Stimulated activated naive CD8-positive, alpha-beta T cell treated with anti-CD3 and anti-CD28 coated beads, Interleukin-15, Interleukin-2, amounts not matched to agents 100 ng/mL and 50 ng/mL, for 24 hours (primary cell): ENCODE results near the gene FAM236A.
"Not testable (repeated sequence)": the region's sequence is repeated elsewhere in the genome, so short reads cannot be mapped to it uniquely, and the experiment has no call there.

Source experiments
- H3K27ac Mint-ChIP-seq: one replicate; pipeline ENCODE4 v1.8.0; 2021; ENCODE audit warnings: mild to moderate bottlenecking, mixed read lengths
- H3K27me3 Mint-ChIP-seq: one replicate; pipeline ENCODE4 v1.8.0; 2021; ENCODE audit warnings: mixed read lengths
- H3K36me3 Mint-ChIP-seq: one replicate; pipeline ENCODE4 v1.8.0; 2021; ENCODE audit warnings: low read depth, mixed read lengths
- H3K4me1 Mint-ChIP-seq: one replicate; pipeline ENCODE4 v1.8.0; 2021; ENCODE audit warnings: low read depth, mixed read lengths
- H3K4me3 Mint-ChIP-seq: one replicate; pipeline ENCODE4 v1.8.0; 2021; ENCODE audit warnings: mild to moderate bottlenecking, mixed read lengths
- H3K9me3 Mint-ChIP-seq: one replicate; pipeline ENCODE4 v1.8.0; 2021; ENCODE audit warnings: mixed read lengths

FAM236A gene

DNA sequence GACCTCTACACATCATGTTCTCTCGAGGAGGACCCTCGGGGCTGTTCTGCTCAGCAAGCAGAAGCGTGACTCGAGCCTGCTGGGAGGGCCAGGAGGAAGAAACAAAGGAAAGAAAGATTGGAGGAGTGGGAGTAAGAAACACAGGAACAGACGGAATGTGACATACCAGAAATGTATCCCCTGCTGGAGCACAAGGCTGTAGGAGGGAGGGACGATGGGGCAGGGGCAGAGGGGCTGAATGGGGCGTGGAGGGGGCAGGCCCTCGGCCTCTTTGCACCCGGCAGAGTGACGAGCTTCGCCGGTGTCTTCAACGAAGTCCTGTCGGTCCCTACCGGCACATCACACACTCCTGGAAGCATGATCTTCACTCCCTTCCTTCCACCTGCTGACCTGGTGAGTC lies at the start of gene FAM236A:
TSS of gene FAM236A (plus strand) at position 301 of the 400 bp plus-strand sequence. CDS start at position 358, 57 bp downstream.
- H3K27ac Mint-ChIP-seq, H3K9me3 Mint-ChIP-seq, H3K36me3 Mint-ChIP-seq: not testable (repeated sequence)

DNA sequence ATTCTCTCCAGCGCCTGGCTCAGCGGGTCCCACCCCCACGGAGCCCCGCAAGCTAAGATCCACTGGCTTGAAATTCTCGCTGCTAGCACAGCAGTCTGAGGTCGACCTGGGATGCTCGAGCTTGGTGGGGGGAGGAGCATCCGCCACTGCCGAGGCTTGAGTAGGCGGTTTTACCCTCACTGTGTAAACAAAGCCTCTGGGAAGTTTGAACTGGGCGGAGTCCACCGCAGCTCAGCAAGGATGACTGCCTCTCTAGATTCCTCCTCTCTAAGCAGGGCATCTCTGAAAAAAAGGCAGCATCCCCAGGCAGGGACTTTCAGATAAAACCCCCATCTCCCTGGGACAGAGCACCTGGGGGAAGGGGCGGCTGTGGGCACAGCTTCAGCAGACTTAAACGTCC lies 48.3 kb upstream of the FAM236A start:
- not testable (repeated sequence) for H3K36me3 Mint-ChIP-seq, H3K27me3 Mint-ChIP-seq, H3K4me1 Mint-ChIP-seq, H3K27ac Mint-ChIP-seq, H3K4me3 Mint-ChIP-seq, H3K9me3 Mint-ChIP-seq

More for the DNA sequence above, at the start of gene FAM236A:
- H3K27me3 Mint-ChIP-seq, H3K4me3 Mint-ChIP-seq, H3K4me1 Mint-ChIP-seq: not testable (repeated sequence)

DNA sequence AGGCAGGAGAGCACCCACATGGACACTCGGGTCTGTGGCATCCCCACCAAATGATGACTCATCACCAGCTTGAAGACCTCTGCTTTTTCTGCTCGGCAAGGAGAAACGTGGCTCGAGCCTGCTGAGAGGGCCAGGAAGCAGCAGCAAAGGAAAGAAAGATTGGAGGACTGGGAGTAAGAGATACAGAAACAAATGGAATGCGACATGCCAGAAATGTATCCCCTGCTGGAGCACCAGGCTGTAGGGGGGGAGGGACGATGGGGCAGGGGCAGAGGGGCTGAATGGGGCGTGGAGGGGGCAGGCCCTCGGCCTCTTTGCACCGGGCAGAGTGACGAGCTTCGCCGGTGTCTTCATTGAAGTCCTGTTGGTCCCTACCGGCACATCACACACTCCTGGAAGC lies 25.7 kb upstream of the FAM236A start, which contains the start of gene FAM236C:
TSS of gene FAM236C (plus strand) at position 301 of the 400 bp plus-strand sequence. CDS start 100 bp downstream, outside the sequence.
- H3K27ac Mint-ChIP-seq = not testable (repeated sequence)

DNA sequence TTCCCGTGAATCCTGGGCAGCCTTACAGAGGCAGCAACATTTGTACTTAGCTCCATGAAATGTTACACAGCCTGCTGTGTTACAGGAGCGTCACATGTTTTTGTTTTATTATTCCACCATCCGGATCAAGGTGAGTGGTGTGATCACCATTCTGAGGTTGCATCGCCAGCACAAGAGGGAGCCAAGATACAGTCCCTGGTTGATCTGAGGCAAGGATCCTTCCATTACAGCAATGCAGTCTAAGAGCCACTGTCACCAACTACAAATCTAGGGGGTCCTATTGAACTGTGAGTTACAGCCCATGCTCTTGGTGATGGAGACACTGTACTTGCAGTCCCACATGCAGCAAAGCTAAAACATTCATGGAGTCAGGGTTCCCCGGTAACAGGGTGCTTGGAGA lies 21.9 kb upstream of the FAM236A start:
- H3K4me3 Mint-ChIP-seq, H3K27me3 Mint-ChIP-seq, H3K27ac Mint-ChIP-seq, H3K9me3 Mint-ChIP-seq, H3K4me1 Mint-ChIP-seq, H3K36me3 Mint-ChIP-seq: not testable (repeated sequence)

More for the DNA sequence above, 25.7 kb upstream of the FAM236A start, which contains the start of gene FAM236C:
- H3K4me1 Mint-ChIP-seq, H3K36me3 Mint-ChIP-seq, H3K27me3 Mint-ChIP-seq, H3K4me3 Mint-ChIP-seq, H3K9me3 Mint-ChIP-seq: not testable (repeated sequence)

DNA sequence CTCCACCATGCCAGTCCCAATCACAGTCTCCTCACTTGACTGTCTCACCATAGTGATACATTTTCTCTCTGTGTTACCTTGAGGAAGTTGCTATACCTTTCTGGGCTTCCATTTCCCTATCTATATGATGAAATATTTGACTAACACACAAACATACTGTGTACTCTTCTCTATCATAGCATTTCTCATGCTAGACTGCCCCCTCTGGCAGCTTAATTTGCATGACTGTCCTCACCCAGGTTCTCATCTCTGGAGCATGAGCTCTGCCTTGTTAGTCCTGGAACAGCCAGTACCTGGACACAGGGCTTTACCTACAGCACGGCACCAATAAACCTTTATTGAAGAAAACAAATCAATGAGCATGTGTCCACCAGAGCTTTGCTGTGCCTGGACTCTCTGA lies 5.7 kb upstream of the FAM236A start:
- H3K4me1 Mint-ChIP-seq, H3K9me3 Mint-ChIP-seq, H3K4me3 Mint-ChIP-seq, H3K27ac Mint-ChIP-seq, H3K27me3 Mint-ChIP-seq, H3K36me3 Mint-ChIP-seq: not testable (repeated sequence)

DNA sequence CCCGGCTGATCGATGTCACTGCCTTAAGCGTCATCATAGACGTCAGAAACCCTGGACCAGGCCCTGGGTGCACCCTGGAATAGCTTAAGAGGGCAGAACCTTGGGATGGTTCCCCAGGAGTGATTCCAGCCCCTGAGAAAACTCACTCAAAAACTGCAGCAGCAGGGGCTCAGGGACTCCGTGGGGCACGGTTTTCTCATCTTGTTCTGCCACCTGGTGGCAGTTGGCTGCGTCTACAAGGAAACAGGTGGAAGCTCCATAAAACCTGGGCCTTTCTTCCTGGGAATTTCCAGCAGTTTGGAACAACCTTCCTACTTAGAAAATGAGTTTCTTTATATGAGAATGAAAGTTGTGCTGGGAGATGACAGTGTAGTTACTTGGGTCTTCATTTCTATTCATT lies 1.6 kb upstream of the FAM236A start:
- H3K27me3 Mint-ChIP-seq, H3K4me1 Mint-ChIP-seq, H3K27ac Mint-ChIP-seq, H3K9me3 Mint-ChIP-seq, H3K4me3 Mint-ChIP-seq, H3K36me3 Mint-ChIP-seq: not testable (repeated sequence)

DNA sequence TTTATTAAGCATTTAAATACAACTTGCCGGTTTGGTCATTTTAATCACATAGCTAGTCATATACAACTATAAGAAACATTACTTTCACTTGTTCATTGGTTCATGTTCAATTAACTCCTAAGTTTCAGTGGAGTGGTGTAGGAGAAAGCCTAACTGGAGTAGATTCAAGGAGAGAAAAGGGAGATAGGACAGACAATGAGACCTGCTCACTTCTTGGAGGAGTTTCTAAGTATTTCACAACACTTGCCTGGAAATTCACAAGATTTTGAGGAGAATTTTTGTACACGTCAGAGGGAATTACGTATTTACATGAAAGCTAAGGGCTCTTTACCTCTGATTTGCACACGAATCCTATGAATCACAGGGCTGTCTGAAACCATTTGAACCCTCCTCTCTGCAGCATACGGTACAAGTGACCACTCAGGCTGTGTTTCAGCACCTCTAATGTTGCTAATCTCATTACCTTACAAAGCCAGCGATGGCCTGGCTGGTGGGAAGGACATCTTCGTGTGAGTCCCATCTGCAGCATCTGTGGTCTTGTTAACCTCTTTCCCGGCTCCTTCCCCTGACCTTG lies 1.0 kb upstream of the FAM236A start:
- not testable (repeated sequence) for H3K4me1 Mint-ChIP-seq, H3K27me3 Mint-ChIP-seq, H3K9me3 Mint-ChIP-seq, H3K4me3 Mint-ChIP-seq, H3K27ac Mint-ChIP-seq, H3K36me3 Mint-ChIP-seq

DNA sequence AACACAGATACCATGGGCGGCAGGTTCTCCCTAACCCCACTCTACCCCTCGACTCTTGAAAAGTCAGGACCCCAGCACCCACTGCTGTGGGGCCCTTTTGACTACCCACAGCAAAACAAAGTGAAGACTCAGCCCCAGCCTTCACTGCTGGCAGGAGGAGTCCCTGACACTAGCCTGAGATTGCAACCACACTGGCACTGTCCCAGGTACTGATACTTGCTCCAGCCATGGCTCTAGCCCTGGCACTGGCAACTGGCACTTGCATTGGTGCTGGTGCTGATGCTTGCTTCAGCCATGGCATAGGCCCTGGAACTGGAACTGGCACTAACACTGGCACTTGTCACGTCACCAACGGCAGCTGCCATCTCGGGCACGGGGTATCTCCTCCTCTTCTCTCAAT lies 4.3 kb downstream of the FAM236A start:
- H3K27ac Mint-ChIP-seq, H3K4me1 Mint-ChIP-seq, H3K36me3 Mint-ChIP-seq, H3K27me3 Mint-ChIP-seq, H3K9me3 Mint-ChIP-seq, H3K4me3 Mint-ChIP-seq: not testable (repeated sequence)

DNA sequence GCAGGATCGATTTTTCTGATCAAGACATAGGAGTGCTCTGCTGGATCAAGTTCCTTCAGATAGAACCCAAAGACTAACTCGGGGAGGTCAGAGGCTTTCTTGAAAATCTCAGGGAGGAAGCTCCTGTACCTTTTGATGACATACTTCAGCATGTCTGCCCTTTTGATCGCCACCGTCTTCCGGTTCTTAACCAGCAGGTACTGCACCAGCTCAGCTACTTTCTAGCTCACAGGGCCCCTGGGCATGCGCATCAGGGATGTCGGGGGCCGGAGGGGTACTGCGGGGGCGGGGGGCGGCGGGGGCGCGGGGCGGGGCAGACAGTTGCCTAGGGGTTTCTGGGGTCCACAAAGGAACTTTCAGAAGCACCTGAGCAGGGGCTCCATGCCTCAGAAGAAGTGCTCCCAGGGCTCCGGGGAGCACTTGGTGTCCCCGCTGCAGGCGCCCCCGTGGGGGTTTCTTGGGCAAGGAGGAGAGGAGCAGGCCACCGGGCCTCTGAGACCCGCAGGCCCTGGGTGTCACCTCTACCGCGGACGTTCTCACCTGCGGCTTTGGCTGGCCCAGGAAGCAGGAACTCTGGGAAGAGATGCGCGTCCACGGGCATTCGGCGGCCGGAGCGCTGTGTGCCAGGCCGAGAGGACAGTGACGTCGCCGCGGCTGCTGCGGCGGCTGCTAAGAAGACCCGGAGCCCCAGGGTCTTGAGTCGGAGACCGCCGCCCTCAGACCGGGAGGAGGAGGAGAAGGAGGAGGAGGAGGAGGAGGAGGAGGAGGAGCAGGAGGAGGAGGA lies 5.2 kb downstream of the FAM236A start:
- not testable (repeated sequence) for H3K36me3 Mint-ChIP-seq

DNA sequence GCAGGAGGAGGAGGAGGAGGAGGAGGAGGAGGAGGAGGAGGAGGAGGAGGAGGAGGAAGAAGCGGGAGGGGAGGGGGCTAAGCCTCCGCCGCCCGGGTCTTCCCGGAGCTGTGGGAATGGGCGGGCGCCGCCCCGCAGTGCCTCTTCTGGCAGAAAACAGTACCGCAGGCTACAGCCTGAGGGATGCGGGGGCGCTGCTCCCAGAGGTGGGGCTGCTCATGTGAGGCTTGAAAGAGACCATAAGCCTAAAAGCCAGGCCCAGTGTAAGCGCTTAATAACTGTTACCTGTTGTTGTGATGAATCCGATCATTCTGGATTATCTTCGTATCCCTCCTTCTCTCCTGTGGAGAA lies 5.8 kb downstream of the FAM236A start, which contains the start of gene DMRTC1:
TSS of gene DMRTC1 (minus strand) at position 19 of the 351 bp plus-strand sequence. CDS start 68,143 bp downstream, outside the sequence.
- H3K36me3 Mint-ChIP-seq, H3K27me3 Mint-ChIP-seq, H3K9me3 Mint-ChIP-seq, H3K4me1 Mint-ChIP-seq, H3K4me3 Mint-ChIP-seq, H3K27ac Mint-ChIP-seq: not testable (repeated sequence)

More for the DNA sequence above, 5.2 kb downstream of the FAM236A start:
- H3K27ac Mint-ChIP-seq, H3K9me3 Mint-ChIP-seq, H3K4me1 Mint-ChIP-seq, H3K4me3 Mint-ChIP-seq, H3K27me3 Mint-ChIP-seq: not testable (repeated sequence)

DNA sequence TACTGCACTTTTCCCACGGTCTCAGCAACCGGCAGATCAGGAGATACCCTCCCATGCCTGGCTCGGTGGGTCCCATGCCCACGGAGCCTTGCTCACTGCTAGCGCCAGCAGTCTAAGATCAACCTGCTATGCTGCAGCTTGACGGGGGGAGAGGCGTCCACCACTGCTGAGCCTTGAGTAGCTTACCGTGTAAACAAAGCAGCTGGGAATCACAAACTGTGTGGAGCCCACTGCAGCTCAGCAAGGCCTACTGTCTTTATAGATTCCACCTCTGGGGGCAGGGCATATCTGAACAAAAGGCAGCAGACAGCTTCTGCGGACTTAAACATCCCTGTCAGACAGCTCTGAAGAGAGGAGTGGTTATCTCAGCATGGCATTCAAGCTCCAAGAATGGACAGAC lies 22.0 kb downstream of the FAM236A start:
- H3K4me3 Mint-ChIP-seq, H3K9me3 Mint-ChIP-seq, H3K27ac Mint-ChIP-seq, H3K4me1 Mint-ChIP-seq, H3K27me3 Mint-ChIP-seq, H3K36me3 Mint-ChIP-seq: not testable (repeated sequence)

DNA sequence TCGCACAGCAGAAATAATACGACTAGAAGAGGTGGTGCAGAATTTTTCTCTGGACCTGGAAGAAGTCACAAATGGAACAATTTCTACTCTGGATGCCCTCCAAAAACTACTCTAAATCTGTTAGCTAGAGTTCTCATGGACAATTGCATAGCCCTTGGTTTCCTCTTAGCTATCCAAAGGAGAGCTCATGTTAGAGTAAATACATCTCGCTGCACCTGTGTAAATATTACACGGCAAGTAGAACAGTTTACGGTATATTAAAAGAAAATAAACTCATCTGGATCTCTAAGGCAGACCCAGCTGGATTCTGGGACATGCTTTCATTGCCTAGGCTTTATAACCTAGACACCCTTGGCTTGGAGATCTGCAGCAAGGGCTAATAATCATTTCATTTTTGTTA lies 33.9 kb downstream of the FAM236A start:
- H3K27me3 Mint-ChIP-seq, H3K4me3 Mint-ChIP-seq, H3K36me3 Mint-ChIP-seq, H3K27ac Mint-ChIP-seq, H3K9me3 Mint-ChIP-seq, H3K4me1 Mint-ChIP-seq: not testable (repeated sequence)

DNA sequence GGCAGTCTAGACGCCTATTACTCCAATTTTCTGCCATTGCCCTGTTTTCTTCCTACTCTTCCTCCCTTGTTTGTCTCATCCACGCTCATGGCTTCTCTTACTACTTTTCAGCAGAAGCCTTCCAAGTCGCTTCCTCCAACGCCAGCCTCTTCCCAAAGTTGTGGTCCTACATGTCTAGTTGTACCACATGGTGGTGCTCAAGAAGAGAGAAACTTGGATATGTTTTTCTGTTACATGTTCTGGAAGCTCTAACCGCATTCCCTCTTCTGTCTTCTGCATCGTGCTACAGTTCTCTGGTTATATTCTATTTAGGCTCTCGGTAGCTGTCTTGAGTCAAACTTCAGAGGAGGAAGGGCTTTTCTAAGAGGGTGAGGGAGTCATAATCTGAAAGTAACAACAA lies 36.9 kb downstream of the FAM236A start:
- not testable (repeated sequence) for H3K4me1 Mint-ChIP-seq, H3K4me3 Mint-ChIP-seq, H3K27me3 Mint-ChIP-seq, H3K27ac Mint-ChIP-seq, H3K9me3 Mint-ChIP-seq, H3K36me3 Mint-ChIP-seq

DNA sequence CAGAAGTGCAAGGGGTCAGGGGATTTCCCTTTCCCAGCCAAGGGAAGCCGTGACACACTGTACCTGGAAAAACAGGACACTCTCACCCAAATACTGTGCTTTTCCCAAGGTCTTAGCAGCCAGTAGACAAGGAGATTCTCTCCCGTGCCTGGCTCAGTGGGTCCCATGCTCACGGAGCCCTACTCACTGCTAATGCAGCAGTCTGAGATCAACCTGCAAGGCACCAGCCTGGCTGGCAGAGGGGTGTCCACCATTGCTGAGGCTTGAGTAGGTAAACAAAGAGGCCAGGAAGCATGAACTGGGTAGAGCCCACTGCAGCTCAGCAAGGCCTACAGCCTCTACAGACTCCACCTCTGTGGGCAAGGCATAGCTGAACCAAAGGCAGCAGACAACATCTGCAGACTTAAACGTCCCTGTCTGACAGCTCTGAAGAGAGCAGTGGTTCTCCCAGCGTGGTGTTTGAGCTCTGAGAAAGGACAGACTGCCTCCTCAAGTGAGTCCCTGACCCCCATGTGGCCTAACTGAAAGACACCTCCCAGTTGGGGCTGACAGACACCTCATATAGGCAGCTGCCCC lies 43.0 kb downstream of the FAM236A start:
- not testable (repeated sequence) for H3K36me3 Mint-ChIP-seq, H3K9me3 Mint-ChIP-seq

More for the DNA sequence above, 43.0 kb downstream of the FAM236A start:
- H3K4me1 Mint-ChIP-seq, H3K27ac Mint-ChIP-seq, H3K4me3 Mint-ChIP-seq: not testable (repeated sequence)
- H3K27me3 Mint-ChIP-seq = peaks cover 10% of the 10 kb centered on the region
